Adrenal gland (tissue), 5 donors: Measurements from ENCODE around the gene SYNPO2.

Experiments
- POLR2A ChIP-seq, 2 donors: fragments of 450-650 bp; IDR thresholded peaks; one replicate each; pipeline ENCODE4 v1.6.1; 2017; ENCODE audit warnings: antibody characterized with exemption in 2 of 2, mild to moderate bottlenecking in 2 of 2, moderate library complexity in 1 of 2
- TF ChIP-seq, protein P1 (sequence below), 6 experiments: fragments of 450-650 bp in 4 of 6; fragments of 200-600 bp in 2 of 6; sonication (generic) in 1 of 6; IDR thresholded peaks; 1 replicate in 5 of 6; 2 replicates in 1 of 6; pipeline versions ENCODE4 v1.5.1 to v1.8.0; 2016 to 2021; ENCODE audit warnings: antibody characterized with exemption in 6 of 6, mild to moderate bottlenecking in 2 of 6, moderate library complexity in 1 of 6
- donor health status: DM: no; HTN: no; CAD: no.

DNA sequence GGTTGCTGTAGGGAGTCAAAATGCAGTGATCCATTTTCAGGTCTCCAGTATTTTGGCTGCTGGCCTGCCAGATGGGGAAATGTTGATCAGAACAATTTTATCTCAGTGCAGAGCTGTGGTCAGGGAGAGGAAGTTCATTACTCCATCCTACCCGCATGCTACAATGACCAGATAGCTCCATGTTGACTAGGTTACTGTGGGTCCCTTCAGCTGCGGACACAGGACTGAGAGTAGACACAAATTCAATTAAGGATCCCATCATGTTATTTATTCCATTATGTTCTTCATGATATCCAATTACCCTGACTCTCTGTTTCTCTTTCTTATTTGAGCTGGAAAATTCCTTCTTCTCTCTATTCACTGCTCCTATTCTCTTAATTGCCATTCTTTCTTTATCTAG is 16.3 kb downstream of the SYNPO2 start:
- TF ChIP-seq, protein P1, sequence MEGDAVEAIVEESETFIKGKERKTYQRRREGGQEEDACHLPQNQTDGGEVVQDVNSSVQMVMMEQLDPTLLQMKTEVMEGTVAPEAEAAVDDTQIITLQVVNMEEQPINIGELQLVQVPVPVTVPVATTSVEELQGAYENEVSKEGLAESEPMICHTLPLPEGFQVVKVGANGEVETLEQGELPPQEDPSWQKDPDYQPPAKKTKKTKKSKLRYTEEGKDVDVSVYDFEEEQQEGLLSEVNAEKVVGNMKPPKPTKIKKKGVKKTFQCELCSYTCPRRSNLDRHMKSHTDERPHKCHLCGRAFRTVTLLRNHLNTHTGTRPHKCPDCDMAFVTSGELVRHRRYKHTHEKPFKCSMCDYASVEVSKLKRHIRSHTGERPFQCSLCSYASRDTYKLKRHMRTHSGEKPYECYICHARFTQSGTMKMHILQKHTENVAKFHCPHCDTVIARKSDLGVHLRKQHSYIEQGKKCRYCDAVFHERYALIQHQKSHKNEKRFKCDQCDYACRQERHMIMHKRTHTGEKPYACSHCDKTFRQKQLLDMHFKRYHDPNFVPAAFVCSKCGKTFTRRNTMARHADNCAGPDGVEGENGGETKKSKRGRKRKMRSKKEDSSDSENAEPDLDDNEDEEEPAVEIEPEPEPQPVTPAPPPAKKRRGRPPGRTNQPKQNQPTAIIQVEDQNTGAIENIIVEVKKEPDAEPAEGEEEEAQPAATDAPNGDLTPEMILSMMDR (IDR thresholded peaks at IDR 0.05): no peak
- no peak for TF ChIP-seq POLR2A (IDR thresholded peaks at IDR 0.05)
